ENCODE results near the gene SLC8B1. TPM values are rescaled to one million over a fixed set of nuclear protein-coding genes. Genes with fewer than 3 reads are reported as not detected.

Gene SLC8B1
- total and polyA plus RNA-seq, 9 of the 15 experiments (the other 6 are each of a cell fraction or from before 2014, with no cell fraction given): 0.86 to 34.1 (median 18.5) TPM

DNA sequence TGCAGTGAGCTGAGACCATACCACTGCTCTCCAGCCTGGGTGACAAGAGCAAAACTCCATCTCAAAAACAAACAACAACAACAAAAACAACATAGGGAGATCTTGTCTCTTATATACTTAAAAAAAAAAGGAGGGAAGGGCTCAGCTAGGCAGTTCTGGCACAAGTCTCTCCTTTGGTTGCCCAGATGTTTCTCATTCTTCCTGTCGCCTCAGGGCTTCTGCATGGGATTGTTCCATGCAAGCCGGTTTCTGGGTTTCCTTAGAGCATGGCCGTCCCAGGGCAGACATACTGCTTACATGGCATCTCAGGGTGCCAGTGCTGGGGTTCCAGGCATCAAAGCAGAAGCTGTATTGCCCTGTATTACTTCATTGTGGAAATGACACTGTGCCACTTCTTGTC, 5.2 kb upstream of the SLC8B1 start:
- FAIRE-seq: no peak
- POLR2A ChIA-PET: no interaction called here
- no TSS peak for BruUV-seq (replicated peaks)
- CTCF ChIA-PET (ENCODE audit: low intra/inter-chr PET ratio): no interaction called here
- in situ Hi-C loops (cut with MboI): no loop called here
- no peak overlapping the region for H2AFZ ChIP-seq (ENCODE audit: low read depth, low read length)
- no peak overlapping the region for H3K4me3 ChIP-seq
- no peak for DNase-seq (ENCODE audit: extremely low read depth in 1 of 4, low spot score in 3 of 4)
- intact Hi-C loops (cut with micrococcal nuclease): no loop called here
- peaks cover 7 to 8% of the 10 kb centered on the region in 2 experiments; a peak in 4 of 5 replicates for H3K4me1 ChIP-seq (replicated peaks in 1 of 2; ENCODE audit: control insufficient read depth in 2 of 2, insufficient read depth in 2 of 2, low read length in 2 of 2)
- no peaks in the 10 kb centered on the region for H3K27me3 ChIP-seq (ENCODE audit: control insufficient read depth in 2 of 2, insufficient read depth in 2 of 2, low read length in 2 of 2)
- H3K9me3 ChIP-seq (replicated peaks; ENCODE audit: control insufficient read depth, insufficient read depth, low read depth, low read length): no peaks in the 10 kb centered on the region
- no peaks in the 10 kb centered on the region for H3K9me1 ChIP-seq (ENCODE audit: control insufficient read depth, insufficient read depth, low read length)
- no peak overlapping the region for H3K27ac ChIP-seq (ENCODE audit: extremely low read depth, low read depth, low read length)
- H3K4me2 ChIP-seq (ENCODE audit: insufficient read depth, low read length): no peak overlapping the region
- TF ChIP-seq ZFP91 (CRISPR knock-in tag; IDR thresholded peaks at IDR 0.05) (no peak), SIX5 (IDR thresholded peaks at IDR 0.05; ENCODE audit: borderline replicate concordance in 1 of 2, insufficient read depth in 1 of 2, low read depth in 1 of 2, low read length in 2 of 2) (no peak), SMC3 (conservative IDR thresholded peaks at IDR 0.05; ENCODE audit: insufficient read depth, low read depth, low read length) (no peak), POLR3A (IDR thresholded peaks at IDR 0.05; ENCODE audit: borderline replicate concordance, extremely low read depth, insufficient read depth, insufficient read length) (no peak), MCM7 (IDR thresholded peaks at IDR 0.05) (no peak), NFYB (IDR thresholded peaks at IDR 0.05; ENCODE audit: extremely low read depth, insufficient read length) (no peak), KAT2B (IDR thresholded peaks at IDR 0.05; ENCODE audit: low read depth, low read length) (no peak), DIDO1 (tag; IDR thresholded peaks at IDR 0.05; ENCODE audit: low read depth) (no peak)
- H3K36me3 ChIP-seq (ENCODE audit: control insufficient read depth, insufficient read depth, low read length): no peaks in the 10 kb centered on the region
- no peaks in the 10 kb centered on the region for H3K79me2 ChIP-seq (ENCODE audit: control insufficient read depth, insufficient read depth, low read length)
- ATAC-seq: no peak
- no peaks in the 10 kb centered on the region for H4K20me1 ChIP-seq (replicated peaks; ENCODE audit: control insufficient read depth, insufficient read depth, low read length)
- H3K9ac ChIP-seq (ENCODE audit: insufficient read depth in 1 of 2, low read depth in 2 of 2, low read length in 2 of 2): no peak overlapping the region
- WGBS (ENCODE audit: insufficient coverage, low coverage, missing lambda C conversion rate): 74% methylated on average over 3 of the region's 3 CpGs

All from K562 (cell line).